Measurements from ENCODE around the gene MAP6D1.
"Not testable (repeated sequence)": the region's sequence is repeated elsewhere in the genome, so short reads cannot be mapped to it uniquely, and the experiment has no call there.

The MAP6D1 gene

DNA sequence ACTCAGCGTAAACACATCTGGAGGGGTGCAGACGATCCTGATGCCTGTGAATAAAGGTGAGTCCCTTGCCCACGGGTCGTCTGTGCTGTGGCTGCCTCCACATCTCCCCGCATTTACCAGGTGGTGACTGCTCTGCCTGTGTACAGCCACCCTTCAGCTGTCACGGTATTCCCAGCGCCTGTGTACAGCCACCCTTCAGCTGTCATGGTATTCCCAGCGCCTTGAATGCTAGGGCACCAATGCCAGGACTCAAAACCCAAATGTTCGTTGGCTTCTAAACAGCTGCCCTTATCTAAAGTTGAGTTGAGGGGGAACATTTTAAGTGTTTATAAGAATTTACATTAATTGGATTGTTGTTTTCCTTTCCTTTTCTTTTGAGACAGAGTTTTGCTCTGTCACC, 27.4 kb downstream of the MAP6D1 start:
- DNase-seq (ENCODE audit: low spot score), result no peak
- in situ Hi-C loops (cut with MboI; ENCODE audit: low pct_unique_long_range_greater_than_20kb, low sequenced_read_pairs, unreplicated experiment), result no loop called here
- TF ChIP-seq CTCF (IDR thresholded peaks at IDR 0.05; ENCODE audit: extremely low read depth, insufficient read depth, missing control alignments), result no peak

- in situ Hi-C loops (cut with MboI; ENCODE audit: low pct_unique_long_range_greater_than_20kb, low sequenced_read_pairs, unreplicated experiment), result no loop called here
- DNase-seq (ENCODE audit: low spot score), result no peak
- no peak for TF ChIP-seq CTCF (IDR thresholded peaks at IDR 0.05; ENCODE audit: extremely low read depth, insufficient read depth, missing control alignments)
These were observed 29.0 kb downstream of the MAP6D1 start for GRCh38 chr3:183796372-183796771.

- no peak for DNase-seq (ENCODE audit: low spot score)
- TF ChIP-seq CTCF (IDR thresholded peaks at IDR 0.05; ENCODE audit: extremely low read depth, insufficient read depth, missing control alignments), result no peak
- in situ Hi-C loops (cut with MboI; ENCODE audit: low pct_unique_long_range_greater_than_20kb, low sequenced_read_pairs, unreplicated experiment), result no loop called here
These were observed 30.9 kb downstream of the MAP6D1 start for GRCh38 chr3:183794452-183794851.

GRCh38 chr3:183792976-183793375, 32.4 kb downstream of the MAP6D1 start:
- in situ Hi-C loops (cut with MboI; ENCODE audit: low pct_unique_long_range_greater_than_20kb, low sequenced_read_pairs, unreplicated experiment), result no loop called here
- TF ChIP-seq CTCF (IDR thresholded peaks at IDR 0.05; ENCODE audit: extremely low read depth, insufficient read depth, missing control alignments), result no peak
- DNase-seq (ENCODE audit: low spot score), result no peak

- no peak for DNase-seq (ENCODE audit: low spot score)
- no peak for TF ChIP-seq CTCF (IDR thresholded peaks at IDR 0.05; ENCODE audit: extremely low read depth, insufficient read depth, missing control alignments)
- in situ Hi-C loops (cut with MboI; ENCODE audit: low pct_unique_long_range_greater_than_20kb, low sequenced_read_pairs, unreplicated experiment), result no loop called here
These were observed 34.7 kb downstream of the MAP6D1 start for GRCh38 chr3:183790700-183791099.

- no peak for DNase-seq (ENCODE audit: low spot score)
- TF ChIP-seq CTCF (IDR thresholded peaks at IDR 0.05; ENCODE audit: extremely low read depth, insufficient read depth, missing control alignments), result no peak
- in situ Hi-C loops (cut with MboI; ENCODE audit: low pct_unique_long_range_greater_than_20kb, low sequenced_read_pairs, unreplicated experiment), result no loop called here
These were observed 35.6 kb downstream of the MAP6D1 start for GRCh38 chr3:183789826-183790225.

DNA sequence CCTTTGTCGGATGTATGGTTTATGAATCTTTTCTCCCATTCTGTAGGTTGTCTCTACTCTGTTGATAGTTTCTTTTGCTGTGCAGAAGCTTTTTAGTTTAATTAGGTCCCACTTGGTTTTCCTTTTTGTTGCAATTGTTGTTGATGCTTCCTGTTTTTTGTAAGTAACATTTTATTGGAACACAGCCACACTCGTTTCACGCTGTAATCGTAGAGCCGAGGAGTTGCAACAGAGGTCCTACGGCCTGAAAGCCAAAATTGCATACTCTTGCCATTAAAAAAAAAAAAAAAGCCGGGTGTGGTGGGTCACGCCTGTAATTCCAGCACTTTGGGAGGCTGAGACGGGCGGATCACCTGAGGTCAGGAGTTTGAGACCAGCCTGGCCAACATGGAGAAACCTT, 40.9 kb downstream of the MAP6D1 start:
- in situ Hi-C loops (cut with MboI; ENCODE audit: low pct_unique_long_range_greater_than_20kb, low sequenced_read_pairs, unreplicated experiment); DNase-seq (ENCODE audit: low spot score): not testable (repeated sequence)
